PC-3 (cell line): Measurements from ENCODE around the gene RPL31. TPM values are rescaled to one million over a fixed set of nuclear protein-coding genes. Genes with fewer than 3 reads are reported as not detected.

Experiments
- ATAC-seq: fragments of 200-7000 bp; cut with Tn5 transposase; 2 replicates; pipeline ENCODE4 v1.9.1; 2020; ENCODE audit warnings: mild to moderate bottlenecking, moderate library complexity
- BruUV-seq: library from RNA; stranded (reverse); fragments of 400-500 nt; replicated peaks from 2 replicates; lab custom pipeline; 2021; lab: Mats Ljungman, UMichigan
- CTCF ChIA-PET: fragments of 300-600 bp; sonication (Branson Sonifier 250); formaldehyde crosslinking; loops from one replicate; lab custom pipeline; 2022; ENCODE audit warnings: antibody characterized with exemption; lab: Charles Lee
- POLR2A ChIA-PET: fragments of 300-600 bp; sonication (Branson Sonifier 250); formaldehyde crosslinking; loops from one replicate; lab custom pipeline; 2022; ENCODE audit warnings: antibody characterized with exemption; ENCODE audit not compliant: unreplicated experiment; lab: Charles Lee
- DNase-seq: peaks from one replicate; pipeline ENCODE4 v3.0.0-alpha.2; 2015
- H2AFZ ChIP-seq: fragments of 300-600 bp; sonication (generic); 2 replicates; pipeline ENCODE4 v1.6.0; 2016; ENCODE audit warnings: antibody characterized with exemption, low read length
- H3F3A ChIP-seq: fragments of 300-600 bp; sonication (generic); one replicate; pipeline ENCODE4 v1.6.0; 2017; ENCODE audit warnings: antibody characterized with exemption, low read length, control low read depth, mild to moderate bottlenecking; ENCODE audit not compliant: unreplicated experiment
- H3K27ac ChIP-seq: fragments of 300-600 bp; sonication (generic); 2 replicates; pipeline ENCODE4 v1.5.1; 2016; ENCODE audit warnings: mild to moderate bottlenecking, low read length
- H3K27me3 ChIP-seq: fragments of 300-600 bp; sonication (generic); 2 replicates; pipeline ENCODE4 v1.6.1; 2016; ENCODE audit warnings: low read length, mixed read lengths
- H3K36me3 ChIP-seq: fragments of 300-600 bp; sonication (generic); 2 replicates; pipeline ENCODE4 v1.6.1; 2016; ENCODE audit warnings: low read depth, mixed run types, low read length, mixed read lengths
- H3K4me1 ChIP-seq: fragments of 300-600 bp; sonication (generic); 2 replicates; pipeline ENCODE4 v1.5.1; 2016; ENCODE audit warnings: low read length; ENCODE audit not compliant: insufficient read depth
- H3K4me2 ChIP-seq: fragments of 300-600 bp; sonication (generic); 2 replicates; pipeline ENCODE4 v1.6.0; 2016; ENCODE audit warnings: low read length
- H3K4me3 ChIP-seq: fragments of 300-600 bp; sonication (generic); 2 replicates; pipeline ENCODE4 v1.5.1; 2016; ENCODE audit warnings: mild to moderate bottlenecking, low read length, mixed read lengths
- H3K79me2 ChIP-seq: fragments of 300-600 bp; sonication (generic); 2 replicates; pipeline ENCODE4 v1.6.1; 2017; ENCODE audit warnings: low read length, mixed read lengths
- H3K9ac ChIP-seq: fragments of 300-600 bp; sonication (generic); 2 replicates; pipeline ENCODE4 v1.6.0; 2016; ENCODE audit warnings: mild to moderate bottlenecking, low read length
- H3K9me2 ChIP-seq: fragments of 300-600 bp; sonication (generic); replicated peaks from 2 replicates; pipeline ENCODE4 v1.6.1; 2016; ENCODE audit warnings: mixed run types, low read length, mixed read lengths
- H3K9me3 ChIP-seq: fragments of 300-600 bp; sonication (generic); 2 replicates; pipeline ENCODE4 v1.6.1; 2016; ENCODE audit warnings: low read length, mixed read lengths
- H4K20me1 ChIP-seq: fragments of 300-600 bp; sonication (generic); 2 replicates; pipeline ENCODE4 v1.6.1; 2016; ENCODE audit warnings: low read length, mixed read lengths
- CTCF ChIP-seq: fragments of 300-600 bp; sonication (generic); conservative IDR thresholded peaks from 2 replicates; pipeline ENCODE4 v1.5.1; 2017; ENCODE audit warnings: antibody characterized with exemption, low read depth, mild to moderate bottlenecking, low read length
- EZH2 ChIP-seq: fragments of 300-600 bp; sonication (generic); IDR thresholded peaks from one replicate; pipeline ENCODE4 v1.6.1; 2017; ENCODE audit warnings: antibody characterized with exemption, mild to moderate bottlenecking, low read length; ENCODE audit not compliant: unreplicated experiment
- EZH2phosphoT487 ChIP-seq: fragments of 300-600 bp; sonication (generic); IDR thresholded peaks from 2 replicates; pipeline ENCODE4 v1.6.1; 2018; ENCODE audit warnings: mild to moderate bottlenecking, antibody characterized with exemption, low read length, borderline replicate concordance
- intact Hi-C: fragments of 100-400 bp; cut with micrococcal nuclease; formaldehyde crosslinking; loops from 2 replicates; pipeline ENCODE4 v1.9.0; 2023
- total RNA-seq: library from RNA; depleted of rRNA; stranded (reverse); fragments of >200 nt; gene quantifications from 2 replicates; pipeline ENCODE4 v1.2.3, GENCODE V29; 2014

The RPL31 gene
- total RNA-seq, 1 experiment from 2014 or later = 756 TPM

DNA sequence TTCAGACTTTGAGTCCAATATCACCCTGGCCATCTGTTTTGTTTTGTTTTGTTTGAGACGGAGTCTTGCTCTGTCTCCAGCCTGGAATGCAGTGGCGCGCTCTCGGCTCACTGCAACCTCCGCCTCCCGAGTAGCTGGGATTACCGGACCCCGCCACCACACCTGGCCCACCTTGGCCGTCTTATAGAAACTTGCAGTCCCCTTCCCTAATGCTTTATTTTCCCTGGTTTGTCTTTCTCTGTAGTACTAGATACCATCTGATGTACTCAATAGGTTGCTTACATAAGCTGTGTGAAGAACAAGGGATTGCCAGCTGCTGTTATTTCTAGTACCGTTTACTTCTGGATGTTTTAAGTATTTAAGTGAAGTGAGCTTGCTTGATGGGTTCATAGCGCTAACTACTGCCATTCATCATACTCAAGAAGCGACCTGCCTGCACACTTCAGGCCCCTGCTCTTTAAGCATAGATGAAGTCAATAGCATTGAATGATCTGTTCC, 1.2 kb downstream of the RPL31 start:
- Histone ChIP-seq H4K20me1 (peaks cover 44% of the 10 kb centered on the region), H3F3A (peaks cover 3% of the 10 kb centered on the region), H3K4me1 (peaks cover 16% of the 10 kb centered on the region), H3K79me2 (peaks cover 39% of the 10 kb centered on the region), H3K27me3 (no peaks in the 10 kb centered on the region), H3K4me2 (peak overlapping the region; percentile 96), H3K9ac (peak overlapping the region; percentile 98), H3K9me2 (no peaks in the 10 kb centered on the region), H3K27ac (peak overlapping the region; percentile 41; the same call in 1 of the 2 replicates), H3K36me3 (peaks cover 57% of the 10 kb centered on the region), H3K9me3 (no peaks in the 10 kb centered on the region), H3K4me3 (peak overlapping the region; percentile 98), H2AFZ (no peak overlapping the region)
- intact Hi-C loops = no loop called here
- POLR2A ChIA-PET = no interaction called here
- ATAC-seq = no peak
- no peak for DNase-seq
- no TSS peak for BruUV-seq
- CTCF ChIA-PET = interaction anchor here (1.4 kb wide), 1 partner anchor 409 kb away, joined by 3 read pairs; no protein-coding TSS in a partner anchor
- TF ChIP-seq EZH2 (no peak), CTCF (no peak), EZH2phosphoT487 (no peak)

GRCh38 chr2:101004620-101005325, 2.7 kb downstream of the RPL31 start:
- CTCF ChIA-PET = no interaction called here

More at GRCh38 chr2:101004620-101005325, 2.7 kb downstream of the RPL31 start:
- intact Hi-C loops = no loop called here
- peaks cover 3% of the 10 kb centered on the region for H3F3A ChIP-seq
- peaks cover 16% of the 10 kb centered on the region for H3K4me1 ChIP-seq
- H3K9ac ChIP-seq = no peak overlapping the region
- ATAC-seq (no peak), DNase-seq (no peak)
- BruUV-seq = no TSS peak
- H3K36me3 ChIP-seq = peaks cover 60% of the 10 kb centered on the region
- H3K79me2 ChIP-seq = peaks cover 39% of the 10 kb centered on the region
- no peak overlapping the region for H2AFZ ChIP-seq
- peaks cover 44% of the 10 kb centered on the region for H4K20me1 ChIP-seq
- H3K4me3 ChIP-seq = peak overlapping the region; percentile 98; the same call in 1 of the 2 replicates
- H3K27me3 ChIP-seq = no peaks in the 10 kb centered on the region
- H3K27ac ChIP-seq = no peak overlapping the region
- H3K9me2 ChIP-seq = no peaks in the 10 kb centered on the region
- H3K9me3 ChIP-seq = no peaks in the 10 kb centered on the region
- TF ChIP-seq EZH2phosphoT487 (no peak), EZH2 (no peak), CTCF (no peak)
- peak overlapping the region; percentile 96; the same call in 1 of the 2 replicates for H3K4me2 ChIP-seq
- POLR2A ChIA-PET = interaction anchor here (0.6 kb wide), 1 partner anchor 202 kb away, joined by 3 read pairs; no protein-coding TSS in a partner anchor
